HG02970 (cell line): ENCODE data around the gene IL6R.
"Not testable (repeated sequence)": the region's sequence is repeated elsewhere in the genome, so short reads cannot be mapped to it uniquely, and the experiment has no call there.

Experiments used
- ATAC-seq: cut with Tn5 transposase; IDR thresholded peaks from one replicate; pipeline ENCODE4 v1.9.1; 2021; ENCODE audit warnings: mild to moderate bottlenecking, moderate library complexity, moderate number of reproducible peaks; ENCODE audit not compliant: unreplicated experiment, low FRiP score

IL6R gene

DNA sequence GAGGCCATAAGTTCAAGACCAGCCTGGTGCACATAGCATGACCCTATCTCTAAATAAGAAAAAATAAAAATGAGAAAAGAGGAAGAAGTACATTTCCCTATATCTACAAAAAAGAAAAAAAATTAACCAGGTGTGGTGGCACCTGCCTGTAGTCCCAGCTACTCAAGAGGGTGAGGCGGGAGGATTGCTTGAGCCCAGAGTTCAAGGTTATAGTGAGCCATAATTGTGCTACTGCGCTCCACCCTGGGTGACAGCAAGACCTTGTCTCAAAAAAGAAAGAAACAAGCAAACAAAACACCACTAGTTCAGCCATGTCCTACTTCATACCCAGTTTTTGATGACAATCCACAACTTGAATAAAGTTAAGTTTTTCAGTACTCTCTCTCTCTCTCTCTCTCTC lies 66.2 kb downstream of the IL6R start:
- no peak for ATAC-seq

DNA sequence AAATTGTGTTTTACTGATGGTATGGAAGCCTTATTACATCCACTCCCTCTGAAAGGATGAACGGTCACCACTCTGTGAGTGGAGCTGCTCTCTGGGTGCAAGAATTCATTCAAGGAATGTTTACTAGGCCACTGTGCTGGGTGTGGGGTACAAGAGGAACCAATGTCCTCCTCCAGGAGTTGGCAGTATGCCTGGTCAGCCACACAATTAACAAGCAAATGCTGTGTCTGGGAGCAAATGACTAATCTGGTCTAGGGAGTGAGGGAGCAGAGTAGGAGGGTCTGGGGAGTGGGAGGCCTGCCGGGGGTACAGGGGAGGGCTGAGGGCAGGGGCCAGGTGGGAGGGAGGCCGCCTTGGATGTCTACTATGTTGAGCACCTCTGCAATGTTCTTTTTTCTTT lies 69.7 kb downstream of the IL6R start:
- no peak for ATAC-seq

DNA sequence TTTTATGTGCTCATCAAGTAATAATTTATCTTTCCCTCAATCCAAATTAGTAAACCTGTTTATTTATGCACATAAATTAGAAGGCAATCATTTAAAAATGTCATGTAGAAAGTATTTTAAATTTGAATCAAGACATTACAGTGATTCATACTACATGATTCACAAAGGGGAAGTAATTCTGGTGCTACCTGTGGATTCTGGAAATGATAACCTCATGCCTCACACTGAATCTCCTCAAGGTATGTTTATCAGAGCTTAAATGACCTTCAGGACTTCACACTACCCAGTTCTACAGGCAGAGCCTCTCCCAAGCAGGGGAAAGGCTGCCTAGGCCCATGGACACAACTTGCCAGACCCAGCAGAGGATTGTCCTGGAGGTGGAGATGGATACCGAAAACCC lies 71.6 kb downstream of the IL6R start:
- ATAC-seq = no peak

DNA sequence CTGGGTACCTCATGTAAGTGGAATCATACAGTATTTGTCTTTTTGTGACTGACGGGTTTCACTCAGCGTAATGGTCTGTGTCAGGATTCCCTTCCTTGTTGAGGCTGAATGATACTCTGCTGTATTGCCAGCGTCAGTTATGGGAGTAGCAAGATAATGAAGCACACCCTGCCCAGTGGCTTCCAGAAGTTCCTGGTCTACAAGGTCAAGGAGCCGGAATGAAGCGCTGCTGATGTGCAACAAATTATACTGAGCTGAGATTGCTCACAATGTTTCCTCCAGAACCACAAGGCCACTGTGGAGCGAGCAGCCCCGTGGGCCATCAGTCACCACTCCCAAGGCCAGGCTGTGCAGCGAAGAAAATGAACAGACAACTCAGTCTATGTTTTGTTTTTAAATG lies 72.9 kb downstream of the IL6R start:
- ATAC-seq = no peak

DNA sequence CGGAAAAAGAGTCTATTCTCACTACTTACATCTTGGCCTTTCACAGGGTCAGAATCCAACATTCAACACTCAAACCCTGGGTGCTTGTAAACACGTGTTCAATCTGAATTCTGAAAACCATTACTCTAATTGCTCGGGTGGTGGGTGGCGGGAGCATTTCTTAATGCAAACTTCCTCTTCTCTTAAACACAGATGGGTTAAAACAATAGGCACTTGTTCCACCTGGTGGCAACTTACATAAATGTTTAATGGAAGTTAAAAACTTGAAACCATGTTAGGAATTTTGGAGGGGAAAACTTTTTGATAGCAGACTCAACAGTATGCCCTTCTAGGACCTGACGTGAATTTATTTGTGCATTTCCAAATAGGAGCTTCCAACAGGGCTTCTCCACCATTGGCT lies 73.5 kb downstream of the IL6R start:
- ATAC-seq = no peak

DNA sequence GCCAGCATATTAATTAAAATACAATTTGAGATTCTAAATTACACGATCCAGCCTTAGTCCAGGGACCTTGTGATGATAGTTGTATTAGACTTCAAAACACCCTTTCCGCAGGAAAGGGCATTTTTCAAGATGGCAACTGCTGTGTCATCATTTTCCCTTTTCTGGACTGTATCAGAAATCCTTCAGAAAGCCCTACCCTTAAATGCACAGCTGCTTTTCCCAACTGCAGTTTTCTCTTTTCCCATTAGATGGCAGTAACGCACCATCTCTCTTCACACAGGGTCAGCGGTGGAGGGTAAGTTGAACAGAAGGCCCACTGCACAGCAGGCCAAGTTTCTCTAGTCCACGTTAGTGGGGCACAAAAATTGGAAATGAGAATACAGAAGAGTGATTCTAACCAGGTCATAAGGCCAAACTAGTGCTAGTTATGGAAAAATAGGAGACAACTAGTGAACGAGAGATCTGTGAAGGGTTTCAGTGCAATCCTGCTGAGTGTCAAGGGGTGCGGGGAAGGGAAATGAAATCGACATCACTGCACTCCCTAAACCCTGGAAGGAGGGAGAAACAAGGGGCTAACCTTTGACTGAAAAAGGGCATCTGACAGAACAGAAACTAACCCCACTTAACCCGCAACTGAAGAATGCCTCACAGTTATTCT lies 74.8 kb downstream of the IL6R start:
- peak; percentile 56 for ATAC-seq

DNA sequence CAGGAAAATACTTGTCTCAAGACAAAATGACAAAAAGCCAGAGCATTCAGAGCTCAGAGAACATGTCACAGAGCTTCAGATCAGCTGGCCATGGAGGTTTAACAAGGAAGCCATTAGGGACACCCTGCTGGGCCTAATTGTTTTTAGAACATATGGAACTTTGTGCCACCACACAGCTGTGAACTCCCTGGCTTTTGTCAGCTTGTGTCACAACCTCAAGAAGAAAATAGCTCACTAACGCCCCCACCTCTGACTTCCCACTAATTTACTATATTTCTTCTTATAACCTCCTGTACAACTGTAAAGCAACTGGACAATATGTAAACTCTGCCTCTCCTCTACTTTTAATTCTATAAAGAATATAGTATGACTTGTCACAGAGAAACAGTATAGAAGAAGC lies 75.9 kb downstream of the IL6R start:
- no peak for ATAC-seq

DNA sequence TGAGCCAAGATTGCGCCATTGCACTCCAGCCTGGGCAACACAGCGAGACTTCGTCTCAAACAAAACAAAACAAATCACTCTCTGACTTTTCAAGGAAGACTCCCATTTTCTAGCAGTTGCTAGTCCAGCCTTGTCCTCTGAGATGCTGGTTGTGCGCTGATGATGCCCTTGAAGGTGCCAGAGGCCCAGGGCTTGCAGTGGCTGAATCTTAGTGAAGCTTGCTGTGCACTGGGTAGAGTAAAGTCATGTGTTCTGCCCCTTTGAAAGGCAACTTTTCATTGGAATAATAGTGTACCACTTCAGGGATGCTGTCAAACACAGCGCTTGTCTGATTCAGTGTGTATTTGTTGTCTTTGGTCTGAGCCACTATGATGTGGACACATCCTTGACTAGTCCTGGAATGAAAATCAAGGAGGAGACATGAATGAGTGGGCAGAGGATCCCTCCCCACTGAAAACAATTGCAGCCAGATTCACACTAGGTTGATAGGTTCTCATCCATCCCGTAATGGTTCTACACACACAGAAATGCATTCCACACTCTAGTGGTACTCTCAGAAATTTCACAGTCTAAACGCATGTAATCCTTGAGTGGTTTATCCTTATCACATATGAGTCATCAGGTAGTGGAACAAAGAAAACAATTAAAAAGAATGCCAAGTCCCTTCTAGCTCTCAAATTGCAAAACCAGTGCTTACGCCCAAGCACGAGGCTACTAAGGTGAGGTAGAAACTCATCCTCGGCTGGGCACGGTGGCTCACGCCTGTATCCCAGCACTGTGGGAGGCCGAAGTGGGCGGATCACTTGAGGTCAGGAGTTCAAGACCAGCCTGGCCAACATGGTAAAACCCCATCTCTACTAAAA lies 79.0 kb downstream of the IL6R start:
- no peak for ATAC-seq

DNA sequence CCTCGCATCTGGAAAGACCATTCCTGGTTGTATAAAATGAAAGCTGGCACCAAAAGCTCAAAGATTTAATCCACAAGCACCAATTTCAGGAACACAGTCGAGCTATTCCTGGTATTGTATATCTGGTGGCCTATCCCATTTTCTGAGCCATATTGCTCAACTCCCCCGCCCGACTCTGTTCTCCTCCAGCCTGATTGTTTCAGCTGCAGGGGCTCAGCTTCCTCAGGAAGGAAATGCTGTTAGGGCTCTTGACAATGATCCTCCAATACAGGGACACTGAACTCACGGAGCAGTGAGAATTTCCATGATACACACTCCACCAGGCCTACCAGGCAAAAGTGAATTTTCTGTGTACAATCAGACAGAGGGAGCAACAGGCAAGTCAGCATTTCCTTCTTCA lies 80.0 kb downstream of the IL6R start:
- ATAC-seq = no peak

DNA sequence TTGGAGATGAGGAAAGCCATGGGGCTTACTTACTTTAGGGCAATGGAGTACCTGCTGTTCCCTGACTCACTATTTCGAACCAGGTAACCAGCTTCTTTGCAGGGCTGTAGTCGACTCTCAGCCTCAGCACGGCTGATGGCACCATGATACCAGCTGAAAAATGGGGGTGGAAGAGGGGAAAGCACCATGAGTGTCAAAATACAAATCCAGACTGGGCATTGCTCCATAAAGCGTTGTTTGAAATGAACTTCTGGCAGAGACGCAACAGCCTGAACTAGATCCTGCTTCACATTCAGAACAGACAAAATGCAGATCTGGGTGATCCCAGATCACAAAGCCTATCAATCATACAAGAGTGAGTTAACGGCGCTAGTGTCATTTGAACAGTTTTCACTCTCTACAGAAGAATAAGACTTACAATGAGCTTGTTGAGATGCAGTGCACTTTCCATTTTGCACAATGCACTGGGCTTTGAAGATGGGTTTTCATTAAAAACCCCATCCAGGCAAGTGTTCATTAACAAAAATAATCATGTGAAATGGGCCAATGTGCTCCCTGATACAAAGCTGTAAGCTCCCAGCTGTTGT lies 80.9 kb downstream of the IL6R start:
- ATAC-seq = no peak

DNA sequence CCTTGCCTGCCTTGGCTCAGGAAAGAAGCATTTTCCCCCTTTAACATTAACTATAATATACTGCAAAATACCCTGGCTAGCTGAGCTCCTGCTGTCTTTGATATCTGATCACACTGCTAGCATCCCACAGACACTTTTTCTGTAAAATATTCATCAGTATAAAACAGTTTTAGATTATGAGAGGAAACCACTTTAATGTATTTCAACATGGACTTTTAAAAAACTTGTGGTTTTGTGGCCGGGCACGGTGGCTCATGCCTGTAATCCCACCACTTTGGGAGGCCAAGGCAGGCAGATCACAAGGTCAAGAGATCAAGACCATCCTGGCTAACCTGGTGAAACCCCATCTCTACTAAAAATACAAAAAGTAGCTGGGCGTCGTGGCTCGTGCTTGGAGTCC lies 81.6 kb downstream of the IL6R start:
- not testable (repeated sequence) for ATAC-seq

DNA sequence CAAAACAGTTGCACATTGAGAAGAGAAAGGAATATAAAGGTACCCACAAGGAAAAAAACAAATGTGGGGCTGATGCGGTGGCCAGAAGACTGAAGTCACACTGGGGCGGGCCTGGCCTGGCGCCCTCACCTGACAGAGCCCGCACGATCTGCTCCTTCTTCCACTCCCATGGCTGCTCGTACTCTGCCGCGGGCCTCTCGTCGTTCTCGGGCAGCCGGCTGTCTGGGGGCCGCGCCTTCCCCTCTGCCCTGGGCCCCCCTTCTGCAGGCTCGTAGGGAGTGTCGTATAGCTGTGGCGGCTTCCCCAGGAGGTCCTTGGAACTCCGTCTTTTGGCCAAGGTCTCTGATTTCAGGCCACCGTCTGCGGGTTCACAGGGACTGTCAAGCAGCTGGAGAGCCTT lies 83.8 kb downstream of the IL6R start:
- no peak for ATAC-seq

DNA sequence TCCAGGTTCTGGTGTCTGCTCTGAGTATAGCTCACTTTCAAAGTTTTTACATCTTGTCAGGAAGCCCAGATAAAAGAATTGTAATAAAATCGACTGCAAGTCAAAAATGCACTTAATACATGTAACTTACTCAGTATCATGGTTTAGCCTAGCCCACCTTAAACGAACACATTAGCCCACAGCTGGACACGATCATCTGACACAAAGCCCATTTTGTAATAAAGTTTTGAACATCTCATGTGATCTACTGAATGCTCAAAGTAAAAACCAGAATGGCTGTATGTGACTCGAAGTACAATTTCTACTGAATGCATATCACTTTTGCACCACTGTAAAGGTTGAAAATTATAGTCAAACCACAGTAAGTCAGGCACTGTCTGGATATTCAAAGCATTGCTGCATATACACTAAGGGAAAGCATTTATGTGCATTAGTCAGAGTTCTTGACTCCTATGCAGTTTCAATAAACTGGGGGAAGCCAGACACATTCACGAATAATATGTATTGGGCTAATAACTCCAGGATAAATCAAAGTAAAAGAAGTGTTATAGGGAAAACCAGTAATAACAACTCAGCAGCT lies 84.6 kb downstream of the IL6R start:
- ATAC-seq = no peak

DNA sequence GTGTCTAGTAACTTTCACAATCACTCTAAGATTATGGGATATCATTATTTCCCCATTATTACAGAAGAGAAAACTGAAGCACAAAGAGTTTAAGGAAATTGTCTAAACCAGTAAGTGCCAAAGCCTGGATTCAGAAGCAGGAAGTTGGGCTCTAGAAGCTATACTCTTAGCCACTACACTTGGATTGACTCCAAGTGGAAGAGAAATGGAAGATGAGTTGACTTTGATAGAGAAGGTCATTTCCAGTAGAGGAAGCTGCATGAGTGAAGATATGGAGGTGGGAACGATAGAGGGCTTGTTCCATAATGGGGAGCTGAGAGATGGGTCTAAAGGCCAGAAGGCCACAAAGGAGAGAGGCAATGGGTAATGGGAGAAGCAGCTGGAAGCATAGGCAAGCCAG lies 85.2 kb downstream of the IL6R start:
- ATAC-seq = no peak

DNA sequence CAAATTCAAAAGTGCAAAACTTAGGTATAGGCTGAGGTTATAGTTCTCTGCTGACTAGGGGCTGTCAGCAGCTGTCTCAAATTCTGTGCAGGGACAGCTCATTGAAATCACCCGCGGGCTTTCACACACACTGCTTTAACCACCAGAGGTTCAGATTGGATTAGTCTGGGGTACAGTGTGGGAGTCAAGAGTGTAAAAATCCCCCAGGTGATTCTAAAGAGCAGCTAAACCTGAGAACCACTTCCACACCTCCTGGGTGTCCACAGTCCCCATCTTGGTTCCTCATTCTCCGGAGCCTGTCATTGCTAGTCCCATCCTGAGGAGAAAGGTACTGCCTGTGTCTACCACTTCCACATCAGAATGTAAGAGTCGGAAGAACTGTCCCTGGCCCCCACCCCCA lies 87.0 kb downstream of the IL6R start:
- ATAC-seq = no peak

DNA sequence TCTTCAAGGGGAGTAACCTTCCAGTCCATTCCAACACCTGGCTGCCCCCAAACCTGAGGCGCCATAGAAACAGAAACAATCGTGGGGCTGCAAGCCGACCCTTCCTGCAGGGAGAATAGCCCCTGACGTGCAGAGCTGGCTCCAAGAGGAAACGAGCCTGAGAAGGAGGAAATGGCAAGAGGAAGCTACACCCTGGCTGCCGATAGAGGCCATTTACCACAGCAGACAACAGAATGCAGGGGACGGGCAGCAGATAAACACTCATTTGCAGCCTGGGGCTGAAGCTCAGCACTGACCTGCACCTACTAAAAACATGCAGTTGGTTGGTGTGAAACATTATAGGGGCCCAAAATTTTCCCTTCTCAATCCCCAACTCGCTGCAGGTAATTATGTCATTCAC lies 88.1 kb downstream of the IL6R start:
- ATAC-seq = no peak

DNA sequence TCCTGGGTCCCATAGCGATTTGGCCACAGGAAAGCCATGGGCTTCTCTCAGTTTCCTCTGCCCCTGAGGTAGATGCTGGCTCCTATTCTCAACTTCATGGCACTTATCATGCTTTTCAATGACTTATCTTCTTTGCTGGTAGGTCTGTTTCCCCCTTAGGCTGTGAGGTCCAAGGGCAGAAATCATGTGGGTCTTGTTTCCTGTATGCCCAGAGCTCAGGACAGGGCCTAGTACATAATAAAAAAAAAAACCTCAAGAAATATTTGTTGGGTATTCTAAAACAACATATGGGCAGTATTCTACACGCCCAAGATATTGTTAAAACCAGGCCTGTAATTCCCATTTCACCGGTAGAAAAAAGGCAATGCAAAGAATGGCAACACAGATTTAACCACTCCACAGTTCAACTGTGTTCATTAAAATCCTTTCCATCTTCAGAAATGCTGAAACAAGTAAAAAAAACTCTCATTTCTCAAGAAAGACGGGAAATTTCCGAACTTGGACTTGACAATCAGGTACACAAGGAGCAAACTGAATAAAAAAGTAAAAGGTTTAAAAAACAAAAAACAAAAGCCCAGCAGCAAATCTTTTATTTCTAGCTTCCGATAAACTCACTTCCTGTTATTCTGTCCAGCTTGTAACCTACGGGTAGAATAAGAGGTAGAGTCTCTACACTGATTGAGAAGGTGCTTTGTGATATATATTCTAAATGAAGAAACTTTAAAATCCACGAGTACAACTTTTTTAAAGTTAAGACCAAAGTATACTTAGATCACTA lies 90.5 kb downstream of the IL6R start:
- ATAC-seq = no peak

DNA sequence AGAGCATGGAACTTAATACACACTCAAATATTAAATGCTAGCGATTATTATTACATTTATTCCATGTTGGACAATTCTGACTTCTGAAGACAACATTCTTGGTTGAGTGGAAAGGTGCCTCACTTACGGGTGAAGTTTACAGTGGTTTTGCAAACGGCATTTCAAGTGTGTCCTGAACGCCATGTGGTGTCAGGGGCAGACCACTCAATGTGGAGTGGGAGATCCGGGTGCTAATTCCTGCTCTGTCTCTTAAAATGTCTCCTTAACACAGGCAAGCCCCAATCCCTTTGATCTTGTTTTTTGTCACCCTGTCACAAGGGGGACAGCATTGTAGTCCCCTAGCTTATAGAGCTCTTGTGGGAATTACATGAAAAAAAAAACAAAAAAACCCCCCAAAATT lies 91.2 kb downstream of the IL6R start:
- no peak for ATAC-seq

DNA sequence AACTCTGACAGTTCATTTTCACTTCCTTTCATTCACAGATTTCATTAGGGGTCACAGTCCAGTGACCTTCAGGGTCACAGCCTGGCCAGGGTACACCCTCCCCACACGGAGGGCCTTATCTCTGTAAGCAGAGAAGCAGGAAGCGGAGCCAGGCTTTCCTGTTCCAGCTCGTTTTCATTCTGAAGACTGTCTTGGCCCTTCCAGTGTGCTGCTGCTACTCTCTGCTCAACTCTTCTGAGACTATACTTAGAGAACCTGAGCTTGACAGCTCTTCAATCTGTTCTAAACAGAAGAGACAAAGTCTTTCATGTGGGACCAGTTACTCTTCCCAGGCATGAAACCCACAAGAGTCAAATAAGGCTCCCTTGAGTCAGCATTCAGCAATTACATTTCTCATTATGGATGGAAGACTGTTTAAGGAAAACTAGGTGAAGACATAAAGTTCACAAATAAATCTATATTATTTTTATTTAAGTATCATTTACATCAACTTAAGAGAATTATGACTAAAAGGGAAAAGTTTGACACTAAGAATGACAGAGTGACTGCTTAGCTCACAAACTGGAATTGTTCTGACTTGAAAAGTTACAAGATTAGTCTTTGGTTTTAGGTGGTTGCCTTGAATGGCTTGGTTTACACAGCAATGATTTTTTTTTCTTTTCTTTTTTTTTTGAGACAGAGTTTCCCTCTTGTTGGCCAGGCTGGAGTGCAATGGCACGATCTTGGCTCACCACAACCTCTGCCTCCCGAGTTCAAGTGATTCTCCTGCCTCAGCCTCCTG lies 92.1 kb downstream of the IL6R start:
- ATAC-seq = no peak

DNA sequence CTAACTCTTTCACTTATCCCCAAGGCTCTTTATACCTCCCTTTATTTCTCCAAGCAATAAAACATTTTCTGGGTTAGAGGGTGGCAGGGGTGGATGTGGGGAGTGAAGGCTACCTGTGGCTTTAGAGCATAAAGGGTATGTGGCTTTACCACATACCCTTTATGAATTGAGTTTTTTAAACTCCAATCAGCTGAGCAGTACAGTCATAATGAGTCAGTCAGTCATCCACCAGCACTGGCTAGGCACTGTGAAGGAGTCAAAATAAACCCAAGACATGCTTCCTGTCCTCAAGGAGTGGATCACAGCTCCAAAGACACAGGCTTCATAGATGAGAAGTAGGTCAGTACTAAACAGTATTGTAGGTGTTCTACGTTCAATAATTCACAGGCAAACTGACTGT lies 94.3 kb downstream of the IL6R start:
- no peak for ATAC-seq
